ENCODE data around the gene EXOC6.

Gene EXOC6

GRCh38 chr10:92961638-92962037, 113.3 kb downstream of the EXOC6 start:
- no peak overlapping the region for H3K4me3 ChIP-seq (ENCODE audit: low read length)
- TF ChIP-seq CTCF (conservative IDR thresholded peaks at IDR 0.05; ENCODE audit: low read length): no peak
- no peak for DNase-seq (ENCODE audit: low read depth)

GRCh38 chr10:92965314-92965713, 117.0 kb downstream of the EXOC6 start:
- peak; percentile 57 for DNase-seq (ENCODE audit: low read depth)
- TF ChIP-seq CTCF (conservative IDR thresholded peaks at IDR 0.05; ENCODE audit: low read length): peak; percentile 63
- no peak overlapping the region for H3K4me3 ChIP-seq (ENCODE audit: low read length)

GRCh38 chr10:92967641-92968040, 119.3 kb downstream of the EXOC6 start:
- no peak for TF ChIP-seq CTCF (conservative IDR thresholded peaks at IDR 0.05; ENCODE audit: low read length)
- no peak for DNase-seq (ENCODE audit: low read depth)

GRCh38 chr10:92969151-92969550, 120.8 kb downstream of the EXOC6 start:
- no peak overlapping the region for H3K4me3 ChIP-seq (ENCODE audit: low read length)
- peak; percentile 64 for DNase-seq (ENCODE audit: low read depth)
- TF ChIP-seq CTCF (conservative IDR thresholded peaks at IDR 0.05; ENCODE audit: low read length): no peak

More at GRCh38 chr10:92967641-92968040, 119.3 kb downstream of the EXOC6 start:
- no peak overlapping the region for H3K4me3 ChIP-seq (ENCODE audit: low read length)

- peak; percentile 22 for DNase-seq (ENCODE audit: low read depth)
- TF ChIP-seq CTCF (conservative IDR thresholded peaks at IDR 0.05; ENCODE audit: low read length): no peak
- no peak overlapping the region for H3K4me3 ChIP-seq (ENCODE audit: low read length)
Observed at GRCh38 chr10:92970301-92971070, 122.2 kb downstream of the EXOC6 start.

GRCh38 chr10:92972066-92972870, 123.9 kb downstream of the EXOC6 start:
- peak; percentile 80 for DNase-seq (ENCODE audit: low read depth)
- TF ChIP-seq CTCF (conservative IDR thresholded peaks at IDR 0.05; ENCODE audit: low read length): no peak
- H3K4me3 ChIP-seq (ENCODE audit: low read length): no peak overlapping the region
